Spleen (tissue), 11 donors: ENCODE results near the gene CACNA1D. TPM values are rescaled to one million over a fixed set of nuclear protein-coding genes. Genes with fewer than 3 reads are reported as not detected.

Source experiments
- DNase-seq: peaks from one replicate; pipeline ENCODE4 v3.0.0-alpha.2; 2020
- H3K27ac ChIP-seq, 8 donors: fragments of 200-600 bp; sonication (generic) in 7 of 8; 1 replicate in 4 of 8; 2 replicates in 4 of 8; pipeline versions ENCODE4 v1.5.0 to v1.8.0; 2016 to 2021; ENCODE audit warnings: inconsistent platforms in 4 of 8, mild to moderate bottlenecking in 4 of 8, moderate library complexity in 1 of 8
- H3K27me3 ChIP-seq, 7 donors: fragments of 200-600 bp; sonication (generic) in 6 of 7; replicated peaks in 1 of 7; 1 replicate in 4 of 7; 2 replicates in 3 of 7; pipeline versions ENCODE4 v1.5.0 to v1.8.0; 2016 to 2021; ENCODE audit warnings: inconsistent platforms in 3 of 7, mild to moderate bottlenecking in 1 of 7
- H3K36me3 ChIP-seq, 6 donors: fragments of 200-600 bp; sonication (generic) in 5 of 6; 1 replicate in 4 of 6; 2 replicates in 2 of 6; pipeline versions ENCODE4 v1.5.0 to v1.8.0; 2016 to 2021; ENCODE audit warnings: inconsistent platforms in 2 of 6
- H3K4me1 ChIP-seq, 6 donors: fragments of 200-600 bp; sonication (generic) in 5 of 6; 1 replicate in 3 of 6; 2 replicates in 3 of 6; pipeline versions ENCODE4 v1.5.0 to v1.8.0; 2016 to 2021; ENCODE audit warnings: inconsistent platforms in 3 of 6
- H3K4me3 ChIP-seq, 8 donors: fragments of 200-600 bp; sonication (generic) in 7 of 8; 1 replicate in 4 of 8; 2 replicates in 4 of 8; pipeline versions ENCODE4 v1.5.0 to v1.8.0; 2016 to 2021; ENCODE audit warnings: inconsistent platforms in 4 of 8, mild to moderate bottlenecking in 4 of 8, moderate library complexity in 2 of 8
- H3K9me3 ChIP-seq, 8 donors: fragments of 200-600 bp; sonication (generic) in 7 of 8; 1 replicate in 4 of 8; 2 replicates in 4 of 8; pipeline versions ENCODE4 v1.5.0 to v1.8.0; 2016 to 2021; ENCODE audit warnings: inconsistent platforms in 4 of 8
- POLR2A ChIP-seq, 3 donors: fragments of 450-650 bp; IDR thresholded peaks; one replicate each; pipeline ENCODE4 v1.5.1; 2017; ENCODE audit warnings: antibody characterized with exemption in 3 of 3, mild to moderate bottlenecking in 1 of 3
- POLR2AphosphoS5 ChIP-seq, 3 donors: sonication (generic); formaldehyde crosslinking; IDR thresholded peaks; one replicate each; pipeline ENCODE4 v1.5.1; 2017; ENCODE audit warnings: antibody characterized with exemption in 3 of 3
- WGBS, 5 donors: extraction: QIAGEN DNeasy Blood & Tissue Kit in 3 of 5; methylation state at CpG; one replicate each; pipeline versions ENCODE4 v1.1.5 to v1.1.7; 2013 to 2018; 5-methylcytosine and 5-hydroxymethylcytosine counted together
- intact Hi-C: fragments of 100-400 bp; cut with DNase I; formaldehyde crosslinking; loops from one replicate; pipeline ENCODE4 v1.15.0; 2023; ENCODE audit warnings: low total_unique reads
- polyA plus RNA-seq, 3 donors: library from polyadenylated mRNA; stranded (reverse); fragments of 200-250 nt; gene quantifications; one replicate each; pipeline ENCODE4 v1.2.1, GENCODE V29; 2013
- total RNA-seq, 7 donors: library from RNA; depleted of rRNA in 3 of 7; stranded (reverse); fragments of >200 nt in 3 of 7; fragmentation: NEBNext Ultra II Directional in 4 of 7; extraction: Animal tissue kit (Norgen Biotek cat#: 25700) in 4 of 7; gene quantifications; one replicate each; pipeline versions ENCODE4 v1.1.0 to v1.2.1, GENCODE V29; 2016 to 2021
- TF ChIP-seq, protein P1 (sequence below), 11 experiments: fragments of 200-600 bp in 7 of 11; fragments of 450-650 bp in 4 of 11; sonication (generic) in 4 of 11; IDR thresholded peaks in 8 of 11; conservative IDR thresholded peaks in 3 of 11; 1 replicate in 7 of 11; 2 replicates in 4 of 11; pipeline versions ENCODE4 v1.4.0 to v1.8.0; 2016 to 2021; ENCODE audit warnings: antibody characterized with exemption in 11 of 11, inconsistent platforms in 4 of 11, mild to moderate bottlenecking in 1 of 11
- donor health status: healthy with polysubstance abuse.
- donor health status: DM: no; HTN: no; CAD: no; lungs with moderate emphysema.
- donor health status: DM: no; HTN: no; CAD: no.
- donor health status: Bipolar disorder and iron deficiency.
- donor health status: healthy.
- donor health status: DM: no; HTN: no; CAD: no.
- donor health status: DM: yes; HTN: yes; CAD: no.

Gene CACNA1D
- total and polyA plus RNA-seq, 10 donors: 0.55 to 89.3 (median 19.1) TPM

DNA sequence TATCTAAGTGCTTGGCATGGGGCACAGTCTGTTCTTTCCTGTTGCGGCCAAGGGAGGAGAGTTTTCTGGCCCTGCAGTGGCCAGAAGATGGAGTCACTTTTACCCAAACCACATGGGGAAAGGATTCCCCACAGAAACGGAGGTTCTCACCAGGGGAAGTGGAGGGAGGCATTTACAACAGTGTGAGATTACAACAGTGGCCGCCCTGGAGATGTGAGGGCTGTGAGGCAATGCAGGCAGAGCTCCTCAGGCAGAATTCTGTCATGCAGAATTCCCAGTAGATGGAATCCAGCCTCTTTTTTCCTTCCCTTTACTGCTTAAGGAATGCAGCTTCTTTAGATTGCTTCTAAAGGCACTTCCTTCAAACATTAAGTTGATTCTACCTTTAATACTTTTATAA lies 83.1 kb downstream of the CACNA1D start:
- Histone ChIP-seq H3K36me3 (no peaks in the 10 kb centered on the region), H3K9me3 (no peaks in the 10 kb centered on the region), H3K4me1 (peaks cover 0 to 12% (median 0%) of the 10 kb centered on the region in 6 donors), H3K27ac (no peak overlapping the region), H3K4me3 (no peak overlapping the region), H3K27me3 (no peaks in the 10 kb centered on the region)
- intact Hi-C loops: no loop called here
- 30 to 65% (median 48%) methylated on average over 3 of the region's 3 CpGs for WGBS, 5 donors
- TF ChIP-seq, protein P1, sequence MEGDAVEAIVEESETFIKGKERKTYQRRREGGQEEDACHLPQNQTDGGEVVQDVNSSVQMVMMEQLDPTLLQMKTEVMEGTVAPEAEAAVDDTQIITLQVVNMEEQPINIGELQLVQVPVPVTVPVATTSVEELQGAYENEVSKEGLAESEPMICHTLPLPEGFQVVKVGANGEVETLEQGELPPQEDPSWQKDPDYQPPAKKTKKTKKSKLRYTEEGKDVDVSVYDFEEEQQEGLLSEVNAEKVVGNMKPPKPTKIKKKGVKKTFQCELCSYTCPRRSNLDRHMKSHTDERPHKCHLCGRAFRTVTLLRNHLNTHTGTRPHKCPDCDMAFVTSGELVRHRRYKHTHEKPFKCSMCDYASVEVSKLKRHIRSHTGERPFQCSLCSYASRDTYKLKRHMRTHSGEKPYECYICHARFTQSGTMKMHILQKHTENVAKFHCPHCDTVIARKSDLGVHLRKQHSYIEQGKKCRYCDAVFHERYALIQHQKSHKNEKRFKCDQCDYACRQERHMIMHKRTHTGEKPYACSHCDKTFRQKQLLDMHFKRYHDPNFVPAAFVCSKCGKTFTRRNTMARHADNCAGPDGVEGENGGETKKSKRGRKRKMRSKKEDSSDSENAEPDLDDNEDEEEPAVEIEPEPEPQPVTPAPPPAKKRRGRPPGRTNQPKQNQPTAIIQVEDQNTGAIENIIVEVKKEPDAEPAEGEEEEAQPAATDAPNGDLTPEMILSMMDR (IDR thresholded peaks at IDR 0.05 in 8 of 11, conservative IDR thresholded peaks at IDR 0.05 in 3 of 11): no peak
- TF ChIP-seq POLR2AphosphoS5 (IDR thresholded peaks at IDR 0.05): no peak
- no peak for TF ChIP-seq POLR2A (IDR thresholded peaks at IDR 0.05)
- DNase-seq: no peak

DNA sequence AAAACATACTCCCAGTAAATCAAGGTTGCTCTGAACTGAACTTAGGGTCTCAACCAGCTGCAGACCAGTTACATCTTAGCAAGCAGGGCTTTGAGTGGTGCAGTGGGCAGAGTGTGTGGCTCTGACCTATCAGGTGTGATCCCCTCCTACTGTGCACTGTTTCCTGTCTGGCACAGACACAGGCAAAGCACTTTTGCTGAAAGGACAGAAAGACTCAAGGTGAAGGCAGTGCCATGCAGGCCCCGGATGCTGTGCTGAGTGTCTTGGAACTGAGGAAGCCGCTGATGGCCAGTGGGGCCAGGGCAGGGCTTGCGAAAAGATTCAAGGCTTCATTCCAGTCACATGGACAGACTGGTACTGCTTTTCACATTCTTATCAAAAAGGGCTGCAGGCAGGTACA lies 85.2 kb downstream of the CACNA1D start:
- Histone ChIP-seq H3K4me3 (no peak overlapping the region), H3K4me1 (peaks cover 0 to 16% (median 0%) of the 10 kb centered on the region in 6 donors), H3K9me3 (no peaks in the 10 kb centered on the region), H3K27ac (no peak overlapping the region), H3K36me3 (no peaks in the 10 kb centered on the region), H3K27me3 (no peaks in the 10 kb centered on the region)
- TF ChIP-seq, protein P1 (IDR thresholded peaks at IDR 0.05 in 8 of 11, conservative IDR thresholded peaks at IDR 0.05 in 3 of 11): no peak
- TF ChIP-seq POLR2AphosphoS5 (IDR thresholded peaks at IDR 0.05): no peak
- no peak for TF ChIP-seq POLR2A (IDR thresholded peaks at IDR 0.05)
- 45 to 87% (median 78%) methylated on average over 3 of the region's 3 CpGs for WGBS, 5 donors
- intact Hi-C loops: no loop called here
- DNase-seq: no peak

DNA sequence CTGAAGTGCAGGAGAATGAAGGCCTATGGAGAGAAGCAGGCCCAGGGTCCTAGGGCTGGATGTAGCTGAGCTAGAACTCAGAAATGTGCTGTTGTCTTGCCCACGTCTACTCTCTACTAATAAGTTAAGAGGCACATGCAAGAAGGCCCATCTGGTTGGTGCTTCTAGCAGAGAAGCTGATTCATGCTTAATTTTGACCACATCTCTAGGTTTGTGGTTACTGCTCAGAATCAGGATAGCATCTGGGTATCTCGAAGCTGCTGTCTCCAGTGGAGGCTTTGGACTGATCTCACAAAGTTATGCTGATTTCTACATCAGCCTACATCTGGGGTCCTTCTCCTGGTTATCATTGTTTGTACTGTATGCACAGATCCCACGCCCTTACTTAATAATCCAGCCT lies 87.3 kb downstream of the CACNA1D start:
- 35 to 41% (median 35%) methylated on average over 3 of the region's 3 CpGs for WGBS, 5 donors
- H3K4me3 ChIP-seq: no peak overlapping the region
- TF ChIP-seq POLR2A (IDR thresholded peaks at IDR 0.05): no peak
- TF ChIP-seq, protein P1 (IDR thresholded peaks at IDR 0.05 in 8 of 11, conservative IDR thresholded peaks at IDR 0.05 in 3 of 11): no peak
- TF ChIP-seq POLR2AphosphoS5 (IDR thresholded peaks at IDR 0.05): no peak
- no peak overlapping the region for H3K27ac ChIP-seq
- intact Hi-C loops: no loop called here
- DNase-seq: no peak
- H3K27me3 ChIP-seq: no peaks in the 10 kb centered on the region
- H3K36me3 ChIP-seq: no peaks in the 10 kb centered on the region
- peaks cover 0 to 25% (median 1%) of the 10 kb centered on the region in 6 donors for H3K4me1 ChIP-seq
- H3K9me3 ChIP-seq: no peaks in the 10 kb centered on the region

DNA sequence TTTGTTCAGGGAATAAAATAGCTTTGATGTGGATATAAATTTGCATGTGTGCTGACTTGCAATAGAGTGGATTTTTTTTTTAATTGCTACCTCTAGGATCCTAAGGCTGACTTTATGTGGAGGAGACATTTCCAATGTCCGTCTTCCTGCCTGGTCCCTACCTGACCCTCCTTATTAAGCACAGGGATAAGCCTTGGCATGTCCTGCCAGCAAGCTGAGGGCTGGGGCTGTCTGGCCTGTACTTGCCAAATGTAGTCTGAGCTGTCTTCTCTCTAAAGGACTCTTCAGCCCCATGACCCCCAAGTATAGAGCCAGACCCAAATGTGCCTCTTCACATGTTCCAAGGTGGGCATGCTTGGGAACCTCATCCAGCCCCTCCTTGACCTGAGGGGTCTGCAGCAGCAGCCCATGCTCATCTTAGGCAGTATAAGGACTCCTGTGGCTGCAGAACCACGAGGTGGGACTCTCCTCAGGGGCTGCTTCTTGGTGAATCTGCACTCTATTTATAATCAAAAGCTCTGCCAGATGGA lies 88.8 kb downstream of the CACNA1D start:
- H3K36me3 ChIP-seq: no peaks in the 10 kb centered on the region
- TF ChIP-seq POLR2AphosphoS5 (IDR thresholded peaks at IDR 0.05) (no peak), POLR2A (IDR thresholded peaks at IDR 0.05) (no peak)
- TF ChIP-seq, protein P1 (IDR thresholded peaks at IDR 0.05 in 8 of 11, conservative IDR thresholded peaks at IDR 0.05 in 3 of 11): no peak
- no peak overlapping the region for H3K27ac ChIP-seq
- H3K27me3 ChIP-seq: no peaks in the 10 kb centered on the region
- no peak overlapping the region for H3K4me3 ChIP-seq
- H3K9me3 ChIP-seq: no peaks in the 10 kb centered on the region
- intact Hi-C loops: no loop called here
- no peak for DNase-seq
- peaks cover 0 to 16% (median 1%) of the 10 kb centered on the region in 6 donors for H3K4me1 ChIP-seq
- WGBS, 5 donors: 55 to 73% (median 64%) methylated on average over 2 of the region's 2 CpGs
